ENCODE results near the gene ARHGAP15. TPM values are rescaled to one million over a fixed set of nuclear protein-coding genes. Genes with fewer than 3 reads are reported as not detected.

The ARHGAP15 gene
- total and polyA plus RNA-seq, 12 donors = 1.3 to 7.7 (median 2.8) TPM

- no peak for ATAC-seq
- no peak for DNase-seq
- no peaks in the 10 kb centered on the region for H3K9me3 ChIP-seq
- H3K4me1 ChIP-seq = no peaks in the 10 kb centered on the region
- H3K27me3 ChIP-seq = no peaks in the 10 kb centered on the region
- no peaks in the 10 kb centered on the region for H3K36me3 ChIP-seq
- intact Hi-C loops (cut with DNase I) = no loop called here
- no peak for TF ChIP-seq CTCF (IDR thresholded peaks at IDR 0.05)
- H3K4me3 ChIP-seq = no peak overlapping the region
- H3K27ac ChIP-seq = no peak overlapping the region
- 67 to 78% methylated on average over 2 of the region's 2 CpGs for WGBS, 2 donors
These were observed 242.4 kb downstream of the ARHGAP15 start for GRCh38 chr2:143371616-143372015.

DNA sequence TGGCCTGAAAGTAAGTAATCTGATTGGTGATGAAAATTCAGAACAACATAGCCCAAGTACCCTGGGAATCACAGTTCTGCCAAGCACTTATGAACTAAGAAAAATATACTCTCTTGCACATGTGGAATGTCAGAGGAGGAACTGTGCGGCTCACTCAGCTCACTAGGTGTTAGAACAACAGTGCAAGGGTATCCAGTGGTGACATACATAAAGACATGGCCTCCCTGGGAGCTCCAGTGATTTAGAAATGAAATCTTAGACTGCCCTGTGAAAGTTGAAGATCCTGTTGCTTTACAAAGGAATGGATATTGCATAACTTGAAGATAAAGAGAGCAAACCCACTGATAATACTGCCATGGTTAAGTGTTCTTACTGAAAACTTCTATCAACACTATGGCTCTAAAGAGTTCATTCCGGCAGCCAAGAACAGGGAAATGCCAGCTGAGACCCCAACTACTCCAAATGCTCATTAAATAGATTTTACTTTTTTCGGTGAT is 246.2 kb downstream of the ARHGAP15 start:
- Histone ChIP-seq H3K36me3 (no peaks in the 10 kb centered on the region), H3K4me1 (no peaks in the 10 kb centered on the region), H3K27me3 (no peaks in the 10 kb centered on the region), H3K9me3 (no peaks in the 10 kb centered on the region), H3K27ac (no peak overlapping the region), H3K4me3 (no peak overlapping the region)
- intact Hi-C loops (cut with DNase I) = no loop called here
- TF ChIP-seq CTCF (IDR thresholded peaks at IDR 0.05) = no peak
- WGBS, 2 donors = 52 to 58% methylated on average over 3 of the region's 3 CpGs
- ATAC-seq = no peak
- DNase-seq = no peak

- H3K27me3 ChIP-seq = no peaks in the 10 kb centered on the region
- no peak for ATAC-seq
- no peak for DNase-seq
- TF ChIP-seq CTCF (IDR thresholded peaks at IDR 0.05) = no peak
- no peaks in the 10 kb centered on the region for H3K4me1 ChIP-seq
- 94 to 95% methylated on average over 2 of the region's 2 CpGs for WGBS, 2 donors
- no peak overlapping the region for H3K4me3 ChIP-seq
- intact Hi-C loops (cut with DNase I) = no loop called here
- H3K27ac ChIP-seq = no peak overlapping the region
- H3K36me3 ChIP-seq = no peaks in the 10 kb centered on the region
- H3K9me3 ChIP-seq = no peaks in the 10 kb centered on the region
These were observed 249.8 kb downstream of the ARHGAP15 start for GRCh38 chr2:143378996-143379395.

GRCh38 chr2:143379955-143380354 is 250.7 kb downstream of the ARHGAP15 start:
- intact Hi-C loops (cut with DNase I) = no loop called here
- no peak overlapping the region for H3K4me3 ChIP-seq
- 83 to 89% methylated on average over 1 of the region's 1 CpG for WGBS, 2 donors
- no peaks in the 10 kb centered on the region for H3K36me3 ChIP-seq
- H3K4me1 ChIP-seq = no peaks in the 10 kb centered on the region
- no peak for TF ChIP-seq CTCF (IDR thresholded peaks at IDR 0.05)
- no peaks in the 10 kb centered on the region for H3K9me3 ChIP-seq
- ATAC-seq = no peak
- H3K27ac ChIP-seq = no peak overlapping the region
- no peak for DNase-seq
- no peaks in the 10 kb centered on the region for H3K27me3 ChIP-seq

Measured in heart right ventricle (tissue), 16 donors.